ENCODE measurements around the gene CTNNA1. TPM values are rescaled to one million over a fixed set of nuclear protein-coding genes. Genes with fewer than 3 reads are reported as not detected.

The CTNNA1 gene
- total RNA-seq, 4 donors from 2014 or later, result 256 to 405 (median 341) TPM

DNA sequence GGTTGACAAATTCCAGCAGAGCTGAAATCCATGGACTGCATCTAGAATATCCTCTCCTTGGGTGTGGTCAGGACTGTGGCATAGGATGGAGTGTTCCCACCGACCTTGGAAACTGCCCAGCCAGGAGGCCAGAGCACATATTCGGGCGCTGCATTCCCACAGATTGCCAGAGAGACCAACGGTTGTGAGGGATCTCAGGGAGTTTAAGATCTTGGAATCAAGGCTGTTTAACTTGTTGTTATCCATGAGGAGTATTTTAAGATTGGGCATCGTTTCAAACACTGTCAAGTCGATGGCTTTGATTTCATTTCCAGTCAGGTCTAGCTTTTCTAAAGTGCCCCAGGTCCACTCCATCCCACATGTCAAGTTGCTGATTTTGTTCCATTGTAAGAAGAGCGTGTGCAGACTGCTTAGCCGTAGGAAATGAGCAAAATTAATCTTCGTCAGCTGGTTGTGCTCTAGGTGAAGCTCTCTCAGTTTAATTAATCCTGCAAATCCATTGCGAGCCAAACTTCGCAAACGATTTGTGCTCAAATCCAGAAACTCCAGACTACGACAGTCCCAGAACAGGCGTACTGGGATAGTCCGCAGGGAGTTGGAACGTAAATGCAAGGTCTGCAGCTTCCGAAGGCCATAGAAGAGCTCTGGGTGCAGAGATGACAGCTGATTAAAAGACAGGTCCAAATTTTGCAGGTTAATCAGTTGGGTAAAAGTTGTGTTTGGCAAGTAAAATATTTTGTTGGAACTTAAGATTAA is 120.4 kb downstream of the CTNNA1 start:
- intact Hi-C loops (cut with DNase I), result no loop called here
- WGBS, 2 donors, result 79 to 82% methylated on average over 15 to 17 of the region's 17 CpGs
- H3K27me3 ChIP-seq, result no peaks in the 10 kb centered on the region
- H3K4me3 ChIP-seq (replicated peaks in 1 of 3), result no peak overlapping the region
- no peak for DNase-seq
- H3K27ac ChIP-seq, result no peak overlapping the region
- no peaks in the 10 kb centered on the region for H3K9me3 ChIP-seq
- TF ChIP-seq POLR2A (IDR thresholded peaks at IDR 0.05), result no peak
- TF ChIP-seq CTCF (IDR thresholded peaks at IDR 0.05), result no peak
- peaks cover 3 to 50% of the 10 kb centered on the region in 2 donors for H3K4me1 ChIP-seq
- no peaks in the 10 kb centered on the region for H3K36me3 ChIP-seq

DNA sequence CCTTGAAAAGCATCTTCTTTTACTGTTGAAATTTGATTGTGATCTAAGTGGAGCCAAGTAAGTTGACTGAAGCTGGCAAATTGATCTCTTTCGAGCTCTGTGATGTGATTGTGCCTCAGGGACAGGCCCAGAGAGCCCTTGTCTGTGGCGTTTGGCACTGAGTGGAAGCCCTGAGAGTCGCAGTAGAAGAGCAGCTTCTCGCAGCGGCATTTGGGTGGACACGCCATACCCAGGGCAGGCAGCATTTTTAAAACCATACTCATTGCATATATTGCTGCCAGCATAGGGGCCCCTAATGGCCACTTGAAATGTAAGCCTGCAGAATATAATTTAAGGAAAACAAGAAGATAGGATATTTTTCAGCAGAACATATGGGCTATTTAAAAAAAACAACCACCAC is 121.0 kb downstream of the CTNNA1 start:
- intact Hi-C loops (cut with DNase I), result no loop called here
- no peak overlapping the region for H3K27ac ChIP-seq
- TF ChIP-seq CTCF (IDR thresholded peaks at IDR 0.05) (no peak), POLR2A (IDR thresholded peaks at IDR 0.05) (no peak)

GRCh38 chr5:138874771-138875551 is 121.7 kb downstream of the CTNNA1 start, which contains the start of gene LRRTM2:
TSS of gene LRRTM2 (minus strand) at chr5:138875335. CDS start at chr5:138874911, 424 bp downstream.
- Histone ChIP-seq H3K4me3 (replicated peaks in 1 of 3) (no peak within 1 kb of the TSS), H3K9me3 (no peaks in the 10 kb centered on the region), H3K27ac (no peak within 1 kb of the TSS), H3K36me3 (no peaks in the 10 kb centered on the region), H3K27me3 (no peaks in the 10 kb centered on the region), H3K4me1 (peaks cover 0 to 44% of the 10 kb centered on the region in 2 donors)
- WGBS, 2 donors, result 68 to 71% methylated on average over 18 of the region's 18 CpGs
- no peak for DNase-seq
- intact Hi-C loops (cut with DNase I), result no loop called here
- TF ChIP-seq POLR2A (IDR thresholded peaks at IDR 0.05) (no peak), CTCF (IDR thresholded peaks at IDR 0.05) (no peak)

More for the DNA sequence above, 121.0 kb downstream of the CTNNA1 start:
- Histone ChIP-seq H3K27me3 (no peaks in the 10 kb centered on the region), H3K4me1 (peaks cover 0 to 45% of the 10 kb centered on the region in 2 donors), H3K36me3 (no peaks in the 10 kb centered on the region), H3K9me3 (no peaks in the 10 kb centered on the region), H3K4me3 (replicated peaks in 1 of 3) (no peak overlapping the region)
- no peak for DNase-seq
- WGBS, 2 donors, result 57 to 73% methylated on average over 6 of the region's 6 CpGs

- H3K27me3 ChIP-seq, result no peaks in the 10 kb centered on the region
- intact Hi-C loops (cut with DNase I), result no loop called here
- no peak overlapping the region for H3K4me3 ChIP-seq (replicated peaks in 1 of 3)
- no peak overlapping the region for H3K27ac ChIP-seq
- H3K36me3 ChIP-seq, result no peaks in the 10 kb centered on the region
- H3K9me3 ChIP-seq, result no peaks in the 10 kb centered on the region
- 30 to 41% methylated on average over 2 of the region's 2 CpGs for WGBS, 2 donors
- TF ChIP-seq CTCF (IDR thresholded peaks at IDR 0.05), result no peak
- no peak for TF ChIP-seq POLR2A (IDR thresholded peaks at IDR 0.05)
- peaks cover 0 to 39% of the 10 kb centered on the region in 2 donors for H3K4me1 ChIP-seq
- DNase-seq, result no peak
Observed at GRCh38 chr5:138875552-138875875, 122.3 kb downstream of the CTNNA1 start.

- H3K4me3 ChIP-seq (replicated peaks in 1 of 3), result no peak overlapping the region
- H3K9me3 ChIP-seq, result no peaks in the 10 kb centered on the region
- TF ChIP-seq CTCF (IDR thresholded peaks at IDR 0.05) (no peak), POLR2A (IDR thresholded peaks at IDR 0.05) (no peak)
- no peaks in the 10 kb centered on the region for H3K27me3 ChIP-seq
- H3K27ac ChIP-seq, result no peak overlapping the region
- DNase-seq, result no peak
- intact Hi-C loops (cut with DNase I), result no loop called here
- 91 to 94% methylated on average over 3 of the region's 3 CpGs for WGBS, 2 donors
- H3K36me3 ChIP-seq, result no peaks in the 10 kb centered on the region
- peaks cover 0 to 34% of the 10 kb centered on the region in 2 donors for H3K4me1 ChIP-seq
Observed at GRCh38 chr5:138875946-138876345, 122.7 kb downstream of the CTNNA1 start.

Measured in thyroid gland (tissue), 4 donors.